GM23338 (cell line): ENCODE results near the gene LRRN4.

ENCODE experiments used
- CTCF ChIP-seq, 2 experiments: fragments of 200-600 bp in 1 of 2; sonication (generic) in 1 of 2; conservative IDR thresholded peaks; 2 replicates each; pipeline versions ENCODE4 v1.5.1 to v1.6.1; 2016 to 2017; ENCODE audit warnings: antibody characterized with exemption in 2 of 2, low read depth in 2 of 2, mild to moderate bottlenecking in 2 of 2, moderate library complexity in 1 of 2
- REST ChIP-seq: IDR thresholded peaks from one replicate; pipeline ENCODE4 v1.6.1; 2018; ENCODE audit warnings: antibody characterized with exemption; ENCODE audit not compliant: unreplicated experiment

DNA sequence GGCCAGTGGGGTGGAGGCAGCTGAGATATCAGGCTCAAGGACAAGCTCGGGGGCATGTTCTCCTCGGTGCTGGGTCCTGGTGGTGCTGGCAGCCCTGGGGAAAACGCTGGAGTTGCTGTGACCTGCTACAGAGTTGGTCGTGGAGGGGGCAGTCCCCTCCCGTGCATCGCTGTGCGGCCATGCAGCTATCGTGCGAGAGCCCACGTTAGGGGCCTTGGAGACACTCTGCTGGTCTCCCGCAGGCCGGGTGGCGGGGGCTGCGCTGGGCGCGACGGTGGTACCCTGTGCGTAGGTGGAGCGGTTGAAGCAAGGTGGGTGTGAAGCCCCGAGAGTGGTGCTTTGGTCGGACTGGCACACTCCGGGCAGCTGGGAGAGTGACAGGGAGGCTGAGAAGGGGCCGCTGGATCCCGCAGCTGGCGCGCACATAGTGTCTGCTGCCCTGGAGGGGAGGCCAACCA, 12.0 kb downstream of the LRRN4 start:
- TF ChIP-seq REST = no peak
- no peak for TF ChIP-seq CTCF (conservative IDR thresholded peaks at IDR 0.05; ENCODE audit: low read depth in 2 of 2)
